PFSK-1 (cell line): ENCODE measurements around the gene DCAF12.

ENCODE experiments used
- FOXP2 ChIP-seq: optimal IDR thresholded peaks from 2 replicates; pipeline ENCODE3; 2011; ENCODE audit warnings: borderline replicate concordance, control low read depth, inconsistent platforms; ENCODE audit not compliant: insufficient read depth; ENCODE audit errors: extremely low read length, extremely low read depth
- POLR2AphosphoS5 ChIP-seq: IDR thresholded peaks from 2 replicates; pipeline ENCODE4 v1.6.1; 2012; ENCODE audit warnings: low read depth, mild to moderate bottlenecking, control low read depth, low read length, moderate library complexity
- REST ChIP-seq, 2 experiments: IDR thresholded peaks; 2 replicates each; pipeline versions ENCODE4 v1.6.1 to v1.8.0; 2011 to 2012; ENCODE audit warnings: low read depth in 2 of 2, low read length in 2 of 2, control low read depth in 1 of 2, inconsistent platforms in 1 of 2, mild to moderate bottlenecking in 1 of 2, moderate library complexity in 1 of 2; ENCODE audit not compliant: insufficient read depth in 1 of 2
- SIN3A ChIP-seq: IDR thresholded peaks from 2 replicates; pipeline ENCODE4 v1.6.1; 2012; ENCODE audit warnings: mild to moderate bottlenecking, low read length, moderate library complexity, borderline replicate concordance; ENCODE audit not compliant: insufficient read depth
- TAF1 ChIP-seq: IDR thresholded peaks from 2 replicates; pipeline ENCODE4 v1.6.1; 2012; ENCODE audit warnings: low read length, control low read depth, borderline replicate concordance; ENCODE audit not compliant: insufficient read depth

Gene DCAF12

DNA sequence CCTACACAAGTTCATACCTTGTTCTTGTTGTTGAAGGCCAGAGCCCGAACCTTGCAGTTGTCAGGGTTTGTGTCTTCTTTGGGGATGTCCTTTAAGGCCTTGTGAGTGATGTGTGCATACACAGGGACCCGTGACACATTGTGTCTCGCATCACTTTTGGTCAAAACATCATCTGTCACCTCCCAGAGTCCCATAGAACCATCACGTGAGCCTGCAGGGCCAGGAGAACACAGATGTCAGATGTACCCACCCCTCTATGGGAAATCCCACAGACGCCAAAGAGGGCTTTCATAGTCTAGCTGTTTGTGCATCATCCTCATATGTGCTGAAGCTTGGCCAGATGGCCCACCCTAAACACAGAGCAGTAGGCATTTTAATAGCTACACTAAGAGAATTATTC lies 28.2 kb downstream of the DCAF12 start:
- no peak for TF ChIP-seq REST (IDR thresholded peaks at IDR 0.05; ENCODE audit: insufficient read depth in 1 of 2, low read depth in 2 of 2, low read length in 2 of 2)
- no peak for TF ChIP-seq FOXP2
- no peak for TF ChIP-seq TAF1
- TF ChIP-seq POLR2AphosphoS5 = no peak
- TF ChIP-seq SIN3A = no peak

DNA sequence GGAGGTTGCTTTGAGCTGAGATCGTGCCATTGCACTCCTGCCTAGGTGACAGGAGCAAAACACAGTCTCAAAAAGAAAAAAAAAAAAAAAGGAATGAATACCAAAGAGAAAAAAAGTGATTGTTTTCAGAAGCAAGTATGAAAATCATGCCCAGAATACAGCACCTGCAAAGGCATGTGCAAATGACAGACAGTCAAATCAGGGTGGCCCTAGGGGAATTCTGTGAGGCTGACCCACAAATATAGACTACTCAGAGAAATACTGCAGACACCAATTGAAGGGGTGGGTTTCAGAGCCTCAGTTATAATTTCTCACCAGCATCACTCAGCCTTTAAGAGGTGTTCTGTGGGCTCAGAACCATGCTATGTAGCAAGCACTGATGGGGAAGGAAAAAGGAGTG lies 28.6 kb downstream of the DCAF12 start:
- TF ChIP-seq POLR2AphosphoS5 = no peak
- no peak for TF ChIP-seq FOXP2
- no peak for TF ChIP-seq SIN3A
- no peak for TF ChIP-seq REST (IDR thresholded peaks at IDR 0.05; ENCODE audit: insufficient read depth in 1 of 2, low read depth in 2 of 2, low read length in 2 of 2)
- no peak for TF ChIP-seq TAF1

GRCh38 chr9:34096751-34097150 lies 29.7 kb downstream of the DCAF12 start:
- no peak for TF ChIP-seq FOXP2
- TF ChIP-seq SIN3A = no peak
- no peak for TF ChIP-seq REST (IDR thresholded peaks at IDR 0.05; ENCODE audit: insufficient read depth in 1 of 2, low read depth in 2 of 2, low read length in 2 of 2)
- no peak for TF ChIP-seq POLR2AphosphoS5
- TF ChIP-seq TAF1 = no peak

- TF ChIP-seq SIN3A = no peak
- no peak for TF ChIP-seq POLR2AphosphoS5
- TF ChIP-seq TAF1 = no peak
- TF ChIP-seq FOXP2 = no peak
- no peak for TF ChIP-seq REST (IDR thresholded peaks at IDR 0.05; ENCODE audit: insufficient read depth in 1 of 2, low read depth in 2 of 2, low read length in 2 of 2)
These were observed 32.9 kb downstream of the DCAF12 start for GRCh38 chr9:34093578-34093977.

- TF ChIP-seq FOXP2 (no peak), POLR2AphosphoS5 (no peak), SIN3A (no peak), REST (IDR thresholded peaks at IDR 0.05; ENCODE audit: insufficient read depth in 1 of 2, low read depth in 2 of 2, low read length in 2 of 2) (no peak), TAF1 (no peak)
These were observed 37.2 kb downstream of the DCAF12 start for GRCh38 chr9:34089311-34089710.
